Activated CD8-positive, alpha-beta memory T cell treated with anti-CD3 and anti-CD28 coated beads, Interleukin-2, amount 50 U/mL, for 1 hour (primary cell): Measurements from ENCODE around the gene FOXP3.
"Not testable (repeated sequence)": the region's sequence is repeated elsewhere in the genome, so short reads cannot be mapped to it uniquely, and the experiment has no call there.

Source experiments
- DNase-seq: peaks from one replicate; pipeline ENCODE4 v3.0.0-alpha.2; 2020; ENCODE audit errors: extremely low read depth

FOXP3 gene, protein sequence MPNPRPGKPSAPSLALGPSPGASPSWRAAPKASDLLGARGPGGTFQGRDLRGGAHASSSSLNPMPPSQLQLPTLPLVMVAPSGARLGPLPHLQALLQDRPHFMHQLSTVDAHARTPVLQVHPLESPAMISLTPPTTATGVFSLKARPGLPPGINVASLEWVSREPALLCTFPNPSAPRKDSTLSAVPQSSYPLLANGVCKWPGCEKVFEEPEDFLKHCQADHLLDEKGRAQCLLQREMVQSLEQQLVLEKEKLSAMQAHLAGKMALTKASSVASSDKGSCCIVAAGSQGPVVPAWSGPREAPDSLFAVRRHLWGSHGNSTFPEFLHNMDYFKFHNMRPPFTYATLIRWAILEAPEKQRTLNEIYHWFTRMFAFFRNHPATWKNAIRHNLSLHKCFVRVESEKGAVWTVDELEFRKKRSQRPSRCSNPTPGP

GRCh38 chrX:49264460-49264859, at the start of gene FOXP3:
TSS of gene FOXP3 (minus strand) at chrX:49264710. CDS start at chrX:49258505, 6,205 bp downstream.
- no peak for DNase-seq

DNA sequence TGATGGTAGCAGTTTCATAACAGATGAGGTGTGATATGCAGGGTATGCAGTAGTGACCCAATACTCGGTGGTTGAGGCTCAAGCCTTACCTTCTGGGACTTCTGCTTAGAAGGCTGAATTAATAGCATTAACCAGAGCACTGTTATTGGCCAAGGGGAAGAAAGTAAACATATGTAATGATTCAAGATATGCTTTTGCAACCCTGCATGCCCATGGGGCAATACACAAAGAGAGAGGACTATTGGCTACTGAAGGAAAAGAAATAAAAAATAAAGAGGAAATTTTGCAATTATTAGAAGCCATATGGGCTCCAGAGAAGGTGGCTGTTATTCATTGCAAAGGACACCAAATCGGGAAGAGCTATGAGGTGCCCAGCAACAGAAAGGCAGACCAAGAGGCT, 47.7 kb upstream of the FOXP3 start:
- no peak for DNase-seq

DNA sequence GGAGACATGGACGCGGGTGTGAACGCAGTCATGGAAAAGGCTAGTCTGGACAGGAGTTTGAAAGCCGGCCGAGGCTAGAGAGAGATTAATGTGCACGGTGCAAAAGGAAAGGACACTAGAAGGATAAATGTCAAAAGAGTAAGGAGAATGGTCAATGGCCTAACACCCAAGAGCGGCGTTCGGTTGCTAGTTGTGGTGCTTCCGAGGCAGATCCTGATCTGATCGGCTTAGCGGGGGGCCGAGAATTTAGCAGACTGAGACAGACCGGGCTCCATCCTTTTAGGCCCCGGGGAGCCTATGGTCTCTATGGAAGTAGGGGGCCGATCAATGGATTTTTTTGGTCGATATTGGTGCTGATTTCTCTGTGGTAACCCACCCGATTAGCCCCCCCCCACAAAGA, 45.9 kb upstream of the FOXP3 start:
- no peak for DNase-seq

GRCh38 chrX:49309401-49309981, 45.0 kb upstream of the FOXP3 start:
- DNase-seq: no peak

- DNase-seq: no peak
Measured at GRCh38 chrX:49308604-49309269, 44.2 kb upstream of the FOXP3 start.

DNA sequence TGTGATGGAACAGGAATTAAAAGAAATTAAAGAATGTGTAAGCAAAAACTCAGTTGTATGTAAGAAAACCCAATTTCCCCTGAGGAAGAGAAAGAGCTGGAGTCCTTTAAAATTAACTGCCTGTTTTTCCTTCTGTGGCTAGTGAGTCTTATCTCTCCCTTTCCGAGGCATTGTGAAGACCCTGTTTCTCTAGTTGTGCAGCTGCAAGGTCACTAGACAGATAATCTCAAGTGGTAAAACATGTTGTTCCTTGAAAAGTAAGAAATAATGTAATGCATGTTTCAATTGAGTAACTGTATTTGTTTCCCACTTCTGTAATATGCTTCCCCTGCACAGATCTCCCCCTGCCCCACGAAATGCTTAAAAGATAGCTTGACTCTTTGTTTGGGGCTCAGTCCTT, 43.3 kb upstream of the FOXP3 start:
- not testable (repeated sequence) for DNase-seq

GRCh38 chrX:49303346-49303745, 38.8 kb upstream of the FOXP3 start, which contains the start of gene GAGE10:
TSS of gene GAGE10 (plus strand) at chrX:49303646. CDS start at chrX:49304860, 1,214 bp downstream.
- DNase-seq: no peak

- no peak for DNase-seq
Measured at GRCh38 chrX:49300703-49301102, 36.2 kb upstream of the FOXP3 start.

- not testable (repeated sequence) for DNase-seq
Measured at GRCh38 chrX:49299293-49299692, 34.8 kb upstream of the FOXP3 start.

DNA sequence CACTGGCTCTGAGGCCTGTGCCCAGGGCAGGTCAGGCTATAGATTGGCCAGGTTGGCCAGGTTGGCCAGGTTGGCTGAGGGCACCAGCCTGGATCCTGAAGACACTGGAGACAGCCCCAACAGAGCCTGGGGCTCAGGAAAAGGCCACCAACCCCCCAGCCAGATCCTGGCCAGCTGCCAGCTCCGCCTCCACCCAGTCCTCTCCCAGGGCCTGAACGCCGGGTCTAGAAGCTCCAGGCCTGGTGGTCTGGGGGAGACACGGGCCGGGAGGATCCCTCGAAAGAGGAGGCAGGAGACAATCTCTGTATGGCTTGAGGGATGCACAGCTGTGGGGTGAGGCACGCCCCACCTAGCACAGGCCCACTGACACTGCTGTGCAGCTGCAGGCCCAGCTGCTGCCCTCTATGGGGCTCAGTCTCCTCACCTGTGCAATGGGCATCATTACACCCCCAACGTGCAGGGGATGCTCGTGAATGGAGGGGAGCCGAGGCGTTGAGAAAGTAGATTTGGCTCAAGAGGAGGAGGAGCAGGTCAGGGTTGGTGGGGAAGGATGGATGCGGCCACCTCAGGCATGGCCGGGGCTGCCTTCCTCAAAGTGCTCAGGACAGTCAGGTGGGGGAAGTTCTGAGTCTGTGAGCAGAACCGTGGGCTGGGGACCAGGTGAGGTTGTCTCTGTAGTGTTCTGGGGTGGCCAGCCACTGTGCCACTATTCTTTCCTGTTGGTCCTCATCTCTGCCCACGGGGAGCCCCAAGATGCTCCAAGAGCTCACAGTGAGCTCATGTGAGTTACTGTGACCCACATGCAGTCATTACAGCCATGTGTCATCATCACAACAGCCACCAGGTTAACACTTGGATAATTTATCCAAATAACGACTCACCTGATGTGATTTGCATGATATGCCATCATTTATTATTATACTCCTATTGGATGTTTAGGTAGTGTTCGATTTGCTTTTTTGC, 28.2 kb upstream of the FOXP3 start:
- DNase-seq: no peak

DNA sequence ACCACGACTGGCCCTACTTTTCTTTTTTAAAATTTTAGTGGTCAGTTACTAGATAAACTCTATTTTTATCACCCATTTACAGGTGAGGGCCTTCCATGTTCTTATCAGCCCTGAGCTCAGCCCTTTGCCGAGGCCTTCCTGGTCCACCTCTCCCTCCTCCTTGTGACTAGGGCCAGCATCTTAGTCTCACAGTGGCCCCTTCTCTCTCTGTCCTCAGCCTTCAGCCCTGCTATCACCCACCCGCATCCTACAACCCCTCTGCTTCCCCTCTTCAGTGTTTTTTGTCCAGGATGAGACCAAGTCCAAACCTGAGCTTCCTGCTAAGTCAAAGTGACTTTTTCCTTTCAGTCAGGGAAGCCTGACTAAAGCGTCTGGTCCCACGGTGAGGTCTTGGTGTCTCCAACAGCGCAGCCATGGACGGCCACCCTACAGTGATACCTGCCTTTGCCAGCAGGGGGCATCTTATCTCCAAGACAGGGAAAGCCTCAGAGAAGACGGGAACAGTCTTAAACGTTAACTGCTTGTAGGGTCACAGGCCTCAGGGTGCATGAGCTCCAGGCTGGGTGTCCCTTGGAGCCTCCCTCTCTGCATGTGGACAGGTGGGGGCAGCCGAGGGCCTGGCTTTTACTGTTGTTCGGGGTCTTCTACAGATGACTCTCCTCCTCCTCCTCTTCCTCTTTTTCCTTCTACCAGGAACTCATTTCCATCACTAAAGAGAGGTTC, 27.3 kb upstream of the FOXP3 start:
- no peak for DNase-seq

DNA sequence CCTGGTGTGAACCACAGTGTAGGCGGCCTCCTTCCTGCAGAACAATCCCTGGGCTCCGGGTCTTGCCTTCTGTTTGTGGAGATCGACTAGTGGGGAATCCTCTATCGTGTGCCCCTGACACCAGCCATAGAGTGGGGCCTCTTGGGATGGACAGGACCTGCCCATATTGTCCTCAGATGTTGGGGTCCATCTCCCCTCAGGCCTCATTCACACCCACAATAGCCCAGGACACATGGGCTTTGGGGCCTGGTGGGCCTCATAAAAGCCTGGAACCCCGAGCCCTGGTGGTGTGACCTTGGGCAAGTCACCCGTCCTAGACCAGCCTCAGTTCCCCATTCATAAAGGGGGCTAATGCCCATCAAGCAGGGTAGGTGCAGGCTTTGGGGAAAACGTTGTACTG, 25.7 kb upstream of the FOXP3 start:
- no peak for DNase-seq

DNA sequence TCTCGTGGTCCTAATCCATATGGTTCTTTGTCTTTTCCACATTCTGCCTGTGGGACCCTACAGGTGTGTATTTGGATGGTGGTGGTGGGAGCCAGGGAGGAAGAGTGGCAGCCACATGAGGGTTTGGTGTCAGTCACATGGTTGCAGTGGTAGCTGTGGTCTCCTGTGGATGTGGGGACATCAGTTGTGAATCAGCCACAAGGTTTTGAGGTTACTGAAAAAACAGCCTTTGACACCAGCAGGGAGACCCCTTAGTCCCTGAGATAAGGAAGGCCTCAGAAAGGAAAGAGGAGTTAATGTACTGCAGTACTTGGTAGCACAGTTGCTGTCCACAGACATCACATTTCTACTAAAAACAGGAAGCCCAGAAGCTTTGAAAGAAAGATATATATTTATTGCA, 23.2 kb upstream of the FOXP3 start:
- DNase-seq: no peak

DNA sequence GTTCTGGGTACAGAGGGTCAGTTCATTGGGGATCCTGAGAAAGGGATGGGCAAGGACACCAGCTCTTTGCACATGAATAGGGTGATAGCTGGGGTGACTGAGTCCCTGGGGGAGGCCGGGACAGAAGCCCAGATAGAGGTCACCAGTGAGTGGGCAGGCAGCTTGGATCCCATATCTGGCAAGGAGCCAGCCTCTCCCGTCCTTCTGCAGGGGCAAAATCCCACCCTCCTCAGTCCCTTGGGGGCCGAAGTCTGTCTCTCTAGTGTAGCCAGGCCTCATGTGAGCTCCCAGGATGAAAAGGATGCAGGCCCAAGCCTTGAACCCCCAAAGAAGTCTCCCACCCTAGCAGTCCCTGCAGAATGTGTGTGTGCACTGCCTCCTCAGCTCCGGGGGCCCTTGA, 22.1 kb upstream of the FOXP3 start:
- no peak for DNase-seq

GRCh38 chrX:49286136-49286535, 21.6 kb upstream of the FOXP3 start:
- no peak for DNase-seq

DNA sequence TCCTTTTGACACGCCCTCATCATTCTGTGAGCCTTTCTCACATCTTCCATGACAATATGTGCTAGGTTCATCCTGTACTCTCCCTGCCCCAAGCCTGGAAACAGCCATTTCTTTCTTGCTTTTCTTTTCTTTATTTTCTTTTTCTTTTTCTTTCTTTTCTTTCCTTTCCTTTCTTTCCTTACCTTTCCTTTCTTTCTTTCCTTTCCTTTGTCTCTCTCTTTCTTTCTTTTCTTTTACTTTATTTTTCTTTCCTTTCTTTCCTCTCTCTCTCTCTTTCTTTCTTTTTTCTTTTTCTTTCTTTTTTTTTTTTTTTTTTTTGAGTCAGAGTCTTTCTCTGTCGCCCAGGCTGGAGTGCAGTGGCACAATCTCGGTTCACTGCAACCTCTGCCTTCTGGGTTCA, 19.7 kb upstream of the FOXP3 start:
- no peak for DNase-seq

DNA sequence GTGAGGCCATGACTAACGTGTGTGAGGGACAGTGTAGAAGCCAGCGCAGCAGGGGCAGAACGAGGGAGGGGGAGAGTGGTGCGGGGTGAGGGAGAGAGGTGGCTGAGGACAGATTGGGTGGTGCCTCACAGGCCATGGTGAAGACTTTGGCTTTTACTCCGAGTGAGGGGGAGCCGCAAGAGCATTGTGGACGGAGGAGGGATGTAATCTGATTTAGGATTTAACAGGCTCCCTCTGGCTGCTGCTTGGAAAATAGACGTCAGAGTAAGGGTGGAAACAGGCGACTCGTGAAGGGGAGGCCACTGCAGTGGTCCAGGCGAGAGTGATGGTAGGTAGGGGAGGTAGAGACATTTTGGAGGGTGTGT, 18.1 kb upstream of the FOXP3 start:
- DNase-seq: no peak

DNA sequence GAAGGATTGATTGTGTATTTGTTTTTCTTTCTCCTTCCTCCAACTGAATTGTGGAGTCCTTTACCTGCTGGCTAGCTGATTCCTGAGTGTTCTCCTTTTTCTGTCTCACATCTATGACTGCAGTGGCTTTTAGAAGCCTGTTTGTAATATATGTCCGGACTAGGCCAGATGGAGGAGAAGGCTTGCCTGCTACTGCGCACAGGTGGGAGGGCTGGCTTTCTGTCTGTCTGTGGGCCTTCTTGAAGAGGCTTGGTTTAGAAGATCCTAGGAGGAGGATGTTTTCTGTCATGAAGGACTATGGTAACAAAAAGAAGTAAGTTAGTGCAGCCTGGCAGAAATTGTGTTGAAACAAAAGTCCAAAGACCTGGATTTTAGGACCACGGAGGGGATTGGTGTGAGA, 13.6 kb upstream of the FOXP3 start:
- no peak for DNase-seq

GRCh38 chrX:49277535-49277830, 13.0 kb upstream of the FOXP3 start:
- DNase-seq: no peak

DNA sequence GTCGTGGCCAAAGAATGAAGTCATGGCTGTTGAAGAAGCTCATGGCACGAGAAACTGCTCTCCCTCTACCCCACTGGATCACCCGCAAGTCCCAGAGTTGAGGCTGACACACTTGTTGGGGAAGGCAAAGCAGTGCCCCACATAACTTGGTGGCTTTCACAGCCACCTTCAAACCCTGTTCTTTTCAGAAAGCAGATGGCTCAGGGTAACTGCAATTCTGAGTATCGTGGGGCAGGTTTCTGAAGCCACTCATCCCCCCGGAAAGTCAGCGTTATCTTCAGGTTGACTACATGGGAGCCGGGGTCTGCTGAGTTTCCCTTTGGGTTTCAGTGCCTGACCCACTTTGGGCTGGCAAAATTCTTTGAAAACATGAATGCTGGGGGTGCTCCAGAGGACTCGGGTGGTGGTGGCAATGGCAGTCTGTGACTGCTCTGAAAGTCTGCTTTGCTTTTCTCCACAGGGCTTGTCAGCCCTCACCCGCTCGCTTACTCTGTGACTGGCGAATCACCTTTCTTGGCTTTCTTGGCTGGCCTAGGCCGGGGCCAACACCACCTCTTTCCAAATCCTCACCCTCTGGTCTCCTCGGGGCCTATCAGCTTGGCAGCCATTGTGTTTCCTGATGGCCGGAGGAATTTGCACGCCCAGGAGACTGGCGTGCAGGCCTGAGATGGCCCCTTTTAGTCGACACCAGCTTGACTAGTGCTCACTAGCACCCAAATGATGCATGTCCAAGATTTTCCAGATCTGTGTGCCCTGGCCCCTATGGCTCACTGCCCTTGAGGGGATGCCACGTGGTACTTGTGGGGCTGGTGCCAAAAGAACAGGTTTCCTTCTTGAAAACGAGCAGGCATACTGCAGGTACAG, 12.4 kb upstream of the FOXP3 start:
- no peak for DNase-seq
